Measurements from ENCODE around the gene MFAP3L. TPM values are rescaled to one million over a fixed set of nuclear protein-coding genes. Genes with fewer than 3 reads are reported as not detected.

MFAP3L gene
- total and polyA plus RNA-seq, 7 donors, result 0.60 to 14.7 (median 4.9) TPM

DNA sequence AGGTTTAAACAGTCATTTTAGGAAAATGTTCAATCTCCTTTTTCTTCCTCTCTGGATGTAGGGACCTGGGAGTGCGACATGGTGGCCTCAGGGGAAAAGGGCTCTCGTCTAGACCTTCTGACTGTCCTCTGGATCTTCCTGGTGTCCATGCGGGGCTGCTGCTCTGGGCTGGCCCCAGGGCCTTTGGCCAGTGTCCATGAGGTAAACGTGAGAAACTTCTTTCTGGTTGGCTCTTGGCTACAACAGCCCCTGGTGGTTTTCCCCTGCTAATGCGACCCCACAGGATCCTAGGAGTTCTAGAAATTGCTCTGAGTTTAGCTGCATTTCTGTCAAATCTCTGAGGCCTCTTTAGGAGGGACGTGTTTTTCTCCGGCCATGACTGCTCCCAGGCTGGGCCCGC, 85.7 kb downstream of the MFAP3L start:
- Histone ChIP-seq H3K27ac (no peak overlapping the region), H3K36me3 (no peaks in the 10 kb centered on the region), H3K4me1 (no peaks in the 10 kb centered on the region), H3K4me3 (no peak overlapping the region), H3K9me3 (no peaks in the 10 kb centered on the region), H3K27me3 (no peaks in the 10 kb centered on the region)
- 84 to 87% methylated on average over 8 of the region's 8 CpGs for WGBS, 2 donors
- intact Hi-C loops (cut with DNase I), result no loop called here
- TF ChIP-seq EP300 (IDR thresholded peaks at IDR 0.05) (no peak), POLR2A (IDR thresholded peaks at IDR 0.05) (no peak), CTCF (IDR thresholded peaks at IDR 0.05) (no peak), POLR2AphosphoS5 (IDR thresholded peaks at IDR 0.05) (no peak)
- DNase-seq, result no peak

Other genes with a start within 250 kb of the MFAP3L start
- gene AADAT, start 63.6 kb upstream of the MFAP3L start, total RNA-seq, result 10 to 100 TPM in 2 of 4 donors, 1 to 10 TPM in 2; 4.3 to 12.7 (median 7.6) TPM
- gene AADAT, start 63.6 kb upstream of the MFAP3L start, polyA plus RNA-seq, result 1 to 10 TPM in 2 of 3 donors, under 1 TPM in 1; 0.92 to 3.6 (median 2.6) TPM